ENCODE data around the gene STIM2.

DNA sequence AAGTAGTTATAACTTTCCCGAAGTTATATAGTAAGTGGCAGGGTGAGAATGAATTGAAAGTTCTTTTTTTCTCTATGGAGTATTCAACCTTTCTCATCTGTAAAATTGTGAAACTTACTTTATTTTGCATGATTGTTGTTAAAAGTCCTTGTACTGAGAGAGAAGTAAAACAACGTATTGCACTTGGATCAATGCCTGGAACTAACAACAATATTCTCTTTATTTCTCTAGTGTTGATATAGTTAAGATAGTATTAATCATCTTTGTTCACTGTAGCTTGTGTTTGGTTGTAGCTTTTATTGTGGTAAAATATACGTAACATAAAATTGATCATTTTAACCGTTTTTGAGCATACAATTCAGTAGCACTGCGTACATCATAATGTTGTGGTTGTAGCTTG lies 48.7 kb downstream of the STIM2 start:
- TF ChIP-seq GATA2 (IDR thresholded peaks at IDR 0.05; ENCODE audit: low read depth, low read length) (no peak), GATA3 (IDR thresholded peaks at IDR 0.05; ENCODE audit: low read depth, low read length) (no peak)

Data from SH-SY5Y (cell line).